ENCODE results near the gene RNASE7. TPM values are rescaled to one million over a fixed set of nuclear protein-coding genes. Genes with fewer than 3 reads are reported as not detected.
"Not testable (repeated sequence)": the region's sequence is repeated elsewhere in the genome, so short reads cannot be mapped to it uniquely, and the experiment has no call there.

Gene RNASE7, protein sequence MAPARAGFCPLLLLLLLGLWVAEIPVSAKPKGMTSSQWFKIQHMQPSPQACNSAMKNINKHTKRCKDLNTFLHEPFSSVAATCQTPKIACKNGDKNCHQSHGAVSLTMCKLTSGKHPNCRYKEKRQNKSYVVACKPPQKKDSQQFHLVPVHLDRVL
- polyA plus RNA-seq (ENCODE audit: insufficient read length in 4 of 4) = under 1 TPM; 0.55 to 0.91 (median 0.74) TPM

DNA sequence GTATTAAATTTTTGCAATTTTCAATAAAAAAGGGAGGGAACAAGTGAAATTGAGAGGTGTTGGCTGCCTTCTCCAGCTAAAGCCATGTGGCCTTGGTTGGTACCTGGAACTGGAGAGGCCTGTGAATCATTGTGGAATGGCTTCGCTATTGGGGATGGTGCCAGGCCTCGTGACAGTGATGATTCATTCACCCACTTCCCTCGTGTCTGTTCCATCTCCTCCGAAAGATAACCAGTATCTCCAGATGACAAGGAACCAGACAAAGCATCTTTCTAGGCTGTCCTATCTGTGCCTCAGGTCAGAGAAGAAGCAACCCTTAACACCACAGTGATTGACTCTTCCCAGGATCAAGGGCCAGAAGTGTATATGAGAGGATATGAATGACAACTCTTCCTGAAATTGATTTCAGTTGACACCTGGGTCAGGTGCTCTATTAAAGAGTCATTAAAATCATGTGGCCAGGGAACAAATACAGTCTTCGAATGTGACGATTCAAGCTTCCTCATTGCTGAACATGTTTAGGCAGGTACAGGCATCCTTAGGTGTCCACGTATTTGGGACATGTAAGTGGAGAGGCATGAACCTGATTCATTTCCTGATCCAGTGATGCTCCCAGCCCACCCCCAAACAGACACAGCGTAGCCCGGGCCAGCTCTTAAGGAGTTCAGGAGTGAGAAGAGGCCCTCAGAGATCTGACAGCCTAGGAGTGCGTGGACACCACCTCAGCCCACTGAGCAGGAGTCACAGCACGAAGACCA is at the start of gene RNASE7:
RNASE7 (plus strand) TSS at position 687 of the 758 bp plus-strand sequence. CDS start 631 bp downstream, outside the sequence.
- no peak for DNase-seq (ENCODE audit: low read depth in 4 of 4, low spot score in 3 of 4)

DNA sequence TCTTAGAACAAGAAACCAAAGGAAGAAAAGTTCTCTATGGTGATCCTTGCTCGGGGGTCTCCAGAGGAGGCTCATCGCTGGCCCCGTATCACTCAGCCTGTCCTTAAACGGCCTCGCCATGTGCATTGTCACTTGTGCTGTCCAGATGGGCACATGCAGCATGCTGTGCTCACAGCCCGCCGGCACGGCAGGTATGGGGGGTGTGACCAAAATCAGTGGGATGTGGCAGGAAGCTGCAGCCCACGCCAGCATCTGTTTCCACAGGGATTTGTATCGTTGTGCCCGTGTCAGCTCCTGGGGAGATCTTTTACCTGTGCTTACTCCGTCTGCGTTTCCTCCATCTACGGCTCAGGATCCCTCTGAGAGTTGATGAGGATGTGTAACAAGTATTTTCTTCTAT is 45.6 kb upstream of the RNASE7 start:
- no peak for DNase-seq (ENCODE audit: low read depth in 4 of 4, low spot score in 3 of 4)

DNA sequence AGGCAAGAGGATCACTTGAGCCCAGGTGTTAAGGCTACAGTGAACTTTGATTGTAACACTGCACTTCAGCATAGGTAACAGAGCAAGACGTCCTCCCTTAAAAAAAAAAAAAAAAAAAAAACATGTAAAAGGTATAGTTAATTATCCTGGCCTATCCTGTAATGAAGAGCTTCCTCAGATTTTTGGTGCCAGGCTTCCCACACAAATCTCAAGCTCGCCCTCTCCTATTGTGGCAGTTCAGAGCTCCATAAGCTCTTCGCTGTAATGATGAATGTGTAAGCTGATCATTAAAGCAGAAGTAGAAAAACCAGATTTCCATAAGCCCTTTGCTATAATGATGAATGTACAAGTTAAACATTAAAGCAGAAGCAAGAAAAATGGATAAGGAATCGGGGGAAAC is 45.0 kb upstream of the RNASE7 start:
- DNase-seq (ENCODE audit: low read depth in 4 of 4, low spot score in 3 of 4) = no peak

DNA sequence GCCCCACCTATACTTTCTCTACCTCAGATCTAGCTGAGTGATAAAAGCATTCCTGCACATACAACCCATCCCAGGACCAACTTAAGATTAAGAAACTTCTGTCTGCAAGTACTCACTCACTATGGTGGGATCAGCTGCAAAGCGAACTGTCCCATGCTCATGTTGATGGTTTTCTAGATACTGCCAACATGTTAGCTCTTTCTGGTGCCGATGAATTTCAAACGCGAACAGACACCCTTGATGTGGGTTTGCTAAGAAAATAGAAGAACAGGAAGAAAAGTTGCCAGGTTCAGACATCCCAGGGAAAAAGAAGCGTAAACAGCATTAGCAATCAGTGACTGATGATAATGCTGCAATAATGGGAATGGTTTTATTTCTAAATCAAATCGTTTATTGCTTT is 44.6 kb upstream of the RNASE7 start:
- no peak for DNase-seq (ENCODE audit: low read depth in 4 of 4, low spot score in 3 of 4)

DNA sequence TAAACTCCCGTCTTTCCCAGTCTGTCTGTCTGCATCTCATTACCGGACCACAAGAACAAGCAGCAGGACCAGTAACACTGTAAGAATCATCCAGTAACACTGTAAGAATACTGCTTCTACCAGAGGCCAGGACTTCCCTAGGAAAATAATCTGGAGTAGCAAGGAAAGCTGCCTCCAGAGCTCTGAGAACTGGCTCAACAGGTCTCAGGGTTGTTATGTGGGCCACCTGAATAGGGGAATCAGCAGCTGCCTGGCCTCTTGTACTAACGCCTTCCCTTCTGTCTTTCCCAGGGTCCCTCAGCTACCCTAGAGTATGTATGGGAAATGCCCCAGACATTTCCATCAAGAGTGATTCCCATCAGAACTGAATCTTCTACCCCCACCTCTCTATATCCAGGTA is 44.0 kb upstream of the RNASE7 start:
- no peak for DNase-seq (ENCODE audit: low read depth in 4 of 4, low spot score in 3 of 4)

DNA sequence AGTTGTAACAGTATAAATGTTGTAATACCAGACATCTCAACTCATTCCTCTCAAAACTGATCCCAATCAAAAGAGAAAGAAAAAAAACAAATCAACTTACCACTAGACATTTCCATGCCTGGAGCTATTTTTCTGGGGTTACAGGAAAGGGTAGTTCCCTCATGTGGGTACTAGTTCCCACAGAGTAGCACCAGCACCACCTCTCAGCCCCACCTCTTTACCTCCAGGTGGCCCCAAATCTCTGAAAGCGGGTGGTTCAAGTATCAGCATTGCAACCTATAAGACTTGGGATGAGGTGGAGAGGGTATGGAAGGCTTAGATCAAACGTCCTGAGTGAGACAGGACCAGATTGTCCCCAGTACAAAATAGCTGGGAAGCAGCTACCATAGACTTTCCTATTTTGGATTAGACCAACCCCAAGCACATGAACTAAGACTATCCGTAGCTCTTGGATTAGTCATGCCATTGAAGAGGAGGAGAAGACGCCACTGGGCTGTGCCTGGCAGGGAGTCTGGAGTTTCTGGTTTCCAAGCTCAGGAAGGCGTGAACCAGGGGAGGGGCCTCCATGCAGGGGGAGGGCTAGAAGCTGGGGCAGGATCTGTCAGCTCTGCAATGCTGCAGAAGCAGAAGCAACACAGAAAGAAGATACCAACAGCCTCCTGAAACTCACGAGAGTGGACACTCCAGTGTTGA is 43.3 kb upstream of the RNASE7 start, which contains the start of gene SLC39A2:
SLC39A2 (plus strand) TSS at position 620 of the 693 bp plus-strand sequence. CDS start 154 bp downstream, outside the sequence.
- DNase-seq (ENCODE audit: low read depth in 4 of 4, low spot score in 3 of 4) = no peak

DNA sequence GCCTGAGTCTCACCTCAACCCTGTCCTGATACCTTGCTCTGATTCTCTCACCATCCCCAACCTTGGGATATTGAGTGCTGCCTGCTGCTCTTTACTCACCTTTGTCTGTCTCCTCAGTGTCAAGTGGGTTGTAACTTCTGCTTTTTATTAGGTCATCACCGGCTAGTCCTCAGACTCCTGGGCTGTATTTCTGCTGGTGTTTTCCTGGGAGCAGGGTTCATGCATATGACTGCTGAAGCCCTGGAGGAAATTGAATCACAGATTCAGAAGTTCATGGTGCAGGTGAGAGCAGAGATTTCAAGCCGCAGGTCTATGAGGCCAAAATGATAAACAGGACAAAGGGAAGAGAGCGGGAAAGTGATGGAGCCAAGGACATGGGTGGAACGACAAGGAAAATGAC is 42.6 kb upstream of the RNASE7 start:
- DNase-seq (ENCODE audit: low read depth in 4 of 4, low spot score in 3 of 4) = no peak

DNA sequence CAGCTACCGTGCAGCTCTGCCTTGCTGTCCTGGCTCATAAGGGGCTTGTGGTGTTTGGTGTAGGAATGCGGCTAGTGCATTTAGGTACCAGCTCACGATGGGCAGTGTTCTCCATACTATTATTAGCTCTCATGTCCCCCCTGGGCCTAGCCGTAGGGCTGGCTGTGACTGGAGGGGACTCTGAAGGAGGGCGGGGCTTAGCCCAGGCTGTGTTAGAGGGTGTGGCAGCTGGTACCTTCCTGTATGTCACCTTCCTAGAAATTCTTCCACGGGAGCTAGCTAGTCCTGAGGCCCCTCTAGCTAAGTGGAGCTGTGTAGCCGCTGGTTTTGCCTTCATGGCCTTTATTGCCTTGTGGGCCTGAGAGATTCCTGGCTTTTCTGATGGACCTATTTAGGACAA is 40.9 kb upstream of the RNASE7 start:
- DNase-seq (ENCODE audit: low read depth in 4 of 4, low spot score in 3 of 4) = no peak

DNA sequence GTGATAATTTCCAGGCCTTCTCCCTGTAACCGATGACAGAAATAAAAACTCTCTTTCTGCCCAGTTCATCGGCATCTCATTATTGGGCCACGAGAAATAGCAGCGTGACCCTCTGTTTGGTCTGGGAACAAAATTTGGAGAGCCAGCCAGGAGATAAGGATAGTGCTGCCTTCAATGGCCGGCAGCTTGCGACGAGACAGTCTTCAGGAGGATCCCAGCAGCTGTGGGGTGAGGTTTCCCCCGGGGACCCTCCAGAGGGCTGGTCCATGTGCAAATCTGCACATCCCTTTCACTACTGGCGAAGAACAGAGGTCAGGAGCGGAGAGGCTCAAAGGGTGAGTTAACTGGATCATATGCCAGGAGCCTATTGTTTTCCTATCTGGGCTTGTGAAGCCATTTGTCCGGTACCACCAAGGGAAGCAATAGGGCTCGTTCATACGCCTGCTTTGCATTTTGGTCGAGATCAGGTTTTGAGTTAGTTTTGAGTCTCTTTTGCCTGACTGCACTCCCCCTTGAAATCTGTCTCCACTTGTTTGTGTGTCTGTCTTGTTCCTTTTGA is 38.3 kb upstream of the RNASE7 start:
- no peak for DNase-seq (ENCODE audit: low read depth in 4 of 4, low spot score in 3 of 4)

DNA sequence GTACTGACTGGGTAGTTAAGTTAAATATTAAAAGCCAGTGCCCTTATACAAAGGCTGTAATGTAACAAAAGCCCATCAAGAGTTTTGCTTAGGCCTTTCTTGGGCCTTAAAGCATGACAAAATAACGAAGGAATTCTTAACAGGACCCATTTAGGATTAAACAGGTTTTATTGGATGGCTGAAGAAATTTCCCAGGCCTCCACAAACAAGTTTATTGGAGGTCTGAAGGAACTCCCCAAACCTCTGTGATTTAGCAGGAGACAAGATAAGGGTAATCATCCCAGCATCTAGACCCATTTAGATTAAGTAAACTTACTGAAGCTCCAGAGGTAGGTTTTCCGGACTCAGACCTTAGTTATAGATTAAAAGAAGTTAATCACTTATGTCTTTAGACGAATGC is 32.4 kb upstream of the RNASE7 start:
- not testable (repeated sequence) for DNase-seq (ENCODE audit: low read depth in 4 of 4, low spot score in 3 of 4)

DNA sequence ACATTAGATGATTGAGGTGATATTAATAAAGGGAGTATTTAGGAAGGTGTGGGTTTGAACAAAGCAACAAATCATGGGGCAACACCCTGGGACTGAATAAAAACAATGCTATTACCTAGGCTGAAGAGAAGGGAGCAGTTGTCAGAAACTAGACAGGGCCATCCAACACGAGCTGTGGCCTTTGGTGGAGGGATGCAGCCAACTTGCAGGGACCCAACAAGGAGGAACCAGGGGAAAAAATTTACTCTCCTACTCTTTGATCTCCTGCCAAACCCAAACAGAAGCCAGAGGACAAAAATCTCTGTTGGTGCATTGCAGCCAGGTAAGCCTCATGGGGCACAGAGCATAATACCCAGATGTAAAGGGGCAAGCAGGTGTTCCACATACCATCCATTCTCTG is 31.0 kb upstream of the RNASE7 start:
- DNase-seq (ENCODE audit: low read depth in 4 of 4, low spot score in 3 of 4) = no peak

DNA sequence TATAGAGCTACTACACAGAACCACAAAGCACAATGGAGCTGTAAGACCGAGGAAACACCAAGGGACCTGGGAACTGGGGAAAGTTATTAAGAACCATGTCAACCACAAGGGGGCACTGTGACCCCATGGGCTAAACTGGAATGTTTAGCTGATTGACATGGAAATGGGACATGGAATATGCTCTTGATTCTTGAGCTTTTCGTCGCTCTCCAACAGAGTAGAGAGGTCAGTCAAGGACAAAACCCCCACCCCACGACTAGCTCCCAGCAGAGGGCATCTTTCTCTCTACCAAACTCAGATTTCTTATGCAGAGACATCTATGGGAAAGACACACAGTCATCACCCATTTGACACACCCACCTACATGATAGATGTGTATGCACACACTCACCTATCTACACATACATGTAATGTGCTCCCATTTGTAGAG is 27.4 kb upstream of the RNASE7 start:
- peak; percentile 81 to 90 (median 86) for DNase-seq (ENCODE audit: low read depth in 4 of 4, low spot score in 3 of 4)

DNA sequence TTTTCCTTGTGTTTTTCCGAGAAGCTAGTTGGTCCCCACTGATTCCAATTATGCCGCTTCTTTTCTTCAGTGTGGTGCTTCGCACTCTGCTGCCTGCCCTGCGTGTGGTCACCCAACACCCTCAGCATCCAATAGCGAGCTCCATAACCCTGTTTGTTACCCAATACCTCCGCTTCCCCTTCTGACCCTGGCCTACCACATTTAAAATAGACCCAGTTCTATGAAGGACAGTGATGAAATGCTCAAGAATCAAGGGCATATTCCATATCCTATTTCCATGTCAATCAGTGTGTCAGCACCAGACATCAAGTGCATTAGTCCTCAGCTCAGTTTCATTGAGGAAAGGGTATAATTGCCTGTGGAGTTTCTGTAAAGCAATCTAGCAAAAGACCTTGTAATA is 26.9 kb upstream of the RNASE7 start:
- no peak for DNase-seq (ENCODE audit: low read depth in 4 of 4, low spot score in 3 of 4)

DNA sequence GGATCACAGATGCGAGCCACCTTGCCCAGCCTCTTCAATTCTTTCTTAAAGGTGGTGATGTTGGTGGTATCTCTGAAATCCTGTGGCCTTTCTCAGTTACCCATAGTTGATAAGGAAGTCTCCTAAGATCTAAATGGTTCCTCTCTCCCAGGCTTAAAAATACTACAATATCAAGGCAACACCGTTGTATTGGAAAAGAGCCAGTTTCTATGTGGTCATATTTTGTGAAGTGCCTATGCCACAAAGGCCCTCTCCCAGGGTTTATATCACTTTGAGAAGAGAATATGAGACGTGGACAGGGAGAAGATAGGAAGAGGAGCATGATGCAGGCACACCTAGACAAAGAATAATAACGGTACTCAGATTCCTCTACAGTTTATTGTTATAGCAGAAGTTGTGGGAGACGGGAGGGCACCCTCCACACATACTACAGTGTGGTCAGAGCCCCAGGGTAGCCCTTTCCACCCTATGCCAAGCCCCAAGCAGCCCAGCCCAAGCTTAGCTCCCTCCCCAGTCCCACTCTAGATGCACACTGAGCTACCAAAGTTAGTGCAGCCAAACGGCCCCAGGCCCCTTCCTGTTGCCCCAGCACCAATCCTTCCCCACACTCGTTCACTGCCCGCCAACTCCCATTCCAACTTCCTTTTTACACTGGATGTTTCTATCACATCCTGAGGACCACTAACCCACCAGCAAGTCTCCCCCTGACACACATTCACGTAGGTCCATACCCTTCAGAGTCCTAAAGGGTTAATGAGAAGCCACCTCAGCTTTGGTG is 25.6 kb upstream of the RNASE7 start:
- no peak for DNase-seq (ENCODE audit: low read depth in 4 of 4, low spot score in 3 of 4)

DNA sequence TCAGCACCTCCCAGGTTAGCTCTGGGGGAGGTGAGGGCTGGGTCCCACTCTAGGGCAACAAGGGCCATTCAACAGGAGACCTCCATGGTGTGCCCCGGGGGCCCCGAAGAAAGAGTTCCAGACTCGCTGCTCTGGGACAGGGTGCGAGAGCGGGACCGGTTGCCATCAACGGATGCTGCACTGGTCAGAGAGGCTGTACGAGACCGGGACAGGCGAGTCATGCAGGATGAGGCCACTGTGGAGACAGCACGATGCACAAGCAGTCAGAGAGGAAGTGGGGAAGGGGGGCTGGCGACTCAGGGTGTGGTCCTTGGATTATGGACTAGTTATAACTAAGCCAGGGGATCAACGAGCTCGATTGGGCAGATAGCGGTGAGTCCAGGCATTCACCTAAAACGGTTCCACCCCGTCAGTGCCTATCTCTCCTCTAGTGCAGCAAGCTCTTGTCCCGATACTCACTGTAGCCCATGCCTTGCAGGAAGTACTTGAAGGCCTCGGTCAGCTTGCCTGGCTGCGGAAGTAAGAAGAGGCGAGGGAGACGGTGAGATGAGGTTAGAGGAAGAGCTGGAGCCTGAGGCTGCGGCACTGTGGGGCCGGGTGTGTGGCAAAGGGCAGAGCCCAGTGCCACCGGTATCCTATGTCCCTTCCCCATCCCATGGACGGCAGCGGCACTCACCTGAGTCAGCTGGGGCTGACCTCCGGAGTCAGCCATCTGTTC is 24.5 kb upstream of the RNASE7 start:
- no peak for DNase-seq (ENCODE audit: low read depth in 4 of 4, low spot score in 3 of 4)

DNA sequence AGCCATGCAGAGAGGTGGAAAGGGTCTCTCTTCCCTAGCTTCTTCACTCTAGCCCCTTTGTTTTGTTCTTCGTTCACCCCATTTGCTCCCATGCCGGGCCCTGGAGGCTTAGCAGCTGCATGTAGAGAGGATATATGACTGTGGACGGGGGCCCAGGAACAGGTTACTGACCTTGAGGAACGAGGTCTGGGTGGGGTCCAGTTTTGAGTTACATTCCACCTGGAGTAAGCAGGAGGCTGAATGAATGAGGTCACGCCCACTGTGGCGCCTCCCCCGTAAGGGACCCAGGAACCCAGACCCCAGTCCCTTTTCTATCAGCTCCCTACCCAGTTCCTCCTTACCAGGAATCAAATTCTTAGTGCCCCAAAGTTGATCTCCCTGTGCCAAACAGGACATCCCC is 23.9 kb upstream of the RNASE7 start:
- DNase-seq (ENCODE audit: low read depth in 4 of 4, low spot score in 3 of 4) = no peak

DNA sequence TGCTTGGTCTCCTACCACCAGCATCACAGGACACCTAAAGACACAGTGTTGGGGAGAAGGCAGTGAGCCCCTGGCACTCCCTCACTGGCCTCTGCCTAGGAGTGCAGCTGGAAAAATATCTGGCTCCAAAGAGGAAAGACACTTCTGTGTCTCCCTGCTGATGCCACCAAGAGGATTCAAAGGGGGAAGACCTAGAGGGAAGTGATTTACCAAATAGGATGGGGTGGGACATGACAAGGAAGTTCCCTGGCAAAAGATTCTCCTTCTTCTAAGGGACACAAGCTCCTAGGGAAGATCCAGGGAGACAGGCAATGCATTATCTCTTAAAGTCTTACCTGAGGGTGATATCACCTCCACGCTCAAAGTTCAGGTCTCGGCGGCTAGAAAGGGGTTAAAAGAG is 23.4 kb upstream of the RNASE7 start:
- DNase-seq (ENCODE audit: low read depth in 4 of 4, low spot score in 3 of 4) = no peak

DNA sequence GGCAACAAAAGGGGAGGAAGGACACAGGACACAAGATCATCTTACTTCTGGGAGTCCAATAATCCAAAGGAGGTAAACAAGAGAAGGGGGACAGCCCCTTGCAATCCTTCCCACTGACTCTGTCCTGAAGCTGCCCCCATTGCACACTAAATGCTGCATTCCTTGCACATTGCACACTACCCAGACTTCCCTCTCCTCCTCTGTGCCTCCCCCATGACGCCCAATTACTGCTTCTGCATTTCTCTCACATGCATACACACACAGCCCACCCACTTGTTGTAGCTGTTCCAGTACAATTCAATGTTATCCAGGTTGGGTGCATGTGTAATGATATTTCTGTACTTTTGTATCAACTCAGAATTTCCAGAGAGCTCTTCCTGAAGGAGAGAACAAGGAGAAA is 22.8 kb upstream of the RNASE7 start:
- DNase-seq (ENCODE audit: low read depth in 4 of 4, low spot score in 3 of 4) = no peak

DNA sequence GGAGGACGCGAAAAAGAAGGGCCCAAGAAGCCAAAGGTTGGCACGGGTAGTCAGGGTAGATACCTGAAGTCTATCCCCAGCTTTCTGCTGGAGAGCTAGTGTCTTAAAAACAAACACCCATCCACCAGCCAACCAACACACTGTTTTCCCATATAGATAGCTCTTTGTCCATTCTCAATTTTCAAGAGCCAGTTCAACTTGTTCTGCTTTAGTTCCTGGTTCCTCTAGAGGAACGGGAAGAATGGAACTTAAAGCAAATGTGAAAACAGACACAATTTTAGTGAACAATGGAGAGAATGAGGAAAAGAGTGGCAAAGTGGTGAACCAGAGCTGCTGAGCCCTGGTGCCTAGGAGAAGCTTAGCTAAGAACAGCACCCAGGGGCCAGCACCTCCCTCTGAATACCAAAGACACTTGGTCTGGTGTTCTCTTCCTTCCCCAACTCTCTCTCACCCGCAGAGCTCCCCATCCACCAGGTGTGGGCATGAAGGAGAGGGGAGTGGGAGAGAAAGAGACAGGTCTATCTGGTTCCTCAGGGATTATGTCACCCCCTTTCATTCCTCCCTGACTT is 21.1 kb upstream of the RNASE7 start:
- DNase-seq (ENCODE audit: low read depth in 4 of 4, low spot score in 3 of 4) = no peak

DNA sequence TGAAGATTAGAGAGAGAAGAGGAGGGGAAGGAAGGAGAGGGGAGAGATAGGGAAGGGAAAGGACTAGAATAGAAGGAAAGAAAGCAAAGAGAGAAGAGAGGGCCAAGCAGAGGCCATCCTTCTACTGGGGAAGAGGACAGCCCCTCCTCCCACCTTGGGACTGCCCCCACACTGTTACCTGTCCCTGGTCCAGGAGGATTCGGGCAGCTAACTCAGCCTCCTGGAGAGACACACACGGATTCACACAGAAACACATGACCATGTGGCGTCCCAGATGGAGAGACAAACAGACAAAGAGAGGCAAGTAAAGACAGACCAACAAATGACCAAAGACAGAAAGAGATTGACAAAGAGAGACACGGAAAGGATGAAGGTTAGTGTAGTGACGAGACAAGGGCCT is 19.5 kb upstream of the RNASE7 start:
- no peak for DNase-seq (ENCODE audit: low read depth in 4 of 4, low spot score in 3 of 4)
